NCI-H524 (cell line): ENCODE data around the gene TNFRSF12A.

Source experiments
- DNase-seq, 2 experiments: peaks; one replicate each; lab custom pipeline; 2025; lab: John Stamatoyannopoulos, UW

TNFRSF12A gene

DNA sequence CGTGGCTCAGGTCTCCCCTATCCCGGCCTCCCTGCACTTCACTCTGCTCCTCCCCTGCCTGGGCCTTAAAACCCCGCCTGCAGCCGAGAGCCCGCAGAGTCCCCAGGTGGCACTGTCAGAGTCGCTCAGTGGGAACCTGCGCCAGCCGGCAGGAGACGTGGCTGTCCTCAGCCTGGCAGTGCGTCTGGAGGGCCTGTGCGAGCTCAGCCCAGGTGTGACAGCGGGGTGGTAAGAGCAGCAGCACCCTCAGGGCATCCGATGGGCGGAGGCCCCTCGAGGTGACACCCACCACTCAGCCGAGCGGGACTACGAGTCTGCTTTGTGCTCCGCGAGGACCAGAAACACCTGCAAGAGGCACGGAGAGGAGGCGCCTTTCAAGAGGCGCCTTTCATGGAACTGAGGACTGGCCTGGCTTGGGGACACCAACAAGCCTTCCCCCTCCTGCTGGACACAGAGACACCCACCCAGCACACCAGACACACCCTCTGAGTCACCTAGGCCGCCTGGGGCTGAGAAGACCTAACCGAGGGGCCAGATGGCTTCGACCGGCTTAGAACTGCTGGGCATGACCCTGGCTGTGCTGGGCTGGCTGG lies 7.2 kb upstream of the TNFRSF12A start, which contains the start of gene CLDN9:
Gene CLDN9 (plus strand): TSS at position 96 of the 593 bp plus-strand sequence. CDS start 440 bp downstream, at position 536.
- DNase-seq: peak; percentile 16 to 53

DNA sequence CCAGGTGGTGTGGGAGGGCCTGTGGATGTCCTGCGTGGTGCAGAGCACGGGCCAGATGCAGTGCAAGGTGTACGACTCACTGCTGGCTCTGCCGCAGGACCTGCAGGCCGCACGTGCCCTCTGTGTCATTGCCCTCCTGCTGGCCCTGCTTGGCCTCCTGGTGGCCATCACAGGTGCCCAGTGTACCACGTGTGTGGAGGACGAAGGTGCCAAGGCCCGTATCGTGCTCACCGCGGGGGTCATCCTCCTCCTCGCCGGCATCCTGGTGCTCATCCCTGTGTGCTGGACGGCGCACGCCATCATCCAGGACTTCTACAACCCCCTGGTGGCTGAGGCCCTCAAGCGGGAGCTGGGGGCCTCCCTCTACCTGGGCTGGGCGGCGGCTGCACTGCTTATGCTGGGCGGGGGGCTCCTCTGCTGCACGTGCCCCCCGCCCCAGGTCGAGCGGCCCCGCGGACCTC lies 6.6 kb upstream of the TNFRSF12A start:
- DNase-seq: no peak

- no peak for DNase-seq
Observed at GRCh38 chr16:3013998-3014690, 6.0 kb upstream of the TNFRSF12A start.

GRCh38 chr16:3014971-3015370 lies 5.2 kb upstream of the TNFRSF12A start:
- no peak for DNase-seq

- DNase-seq: no peak
Observed at GRCh38 chr16:3015865-3016521, 4.2 kb upstream of the TNFRSF12A start.

DNA sequence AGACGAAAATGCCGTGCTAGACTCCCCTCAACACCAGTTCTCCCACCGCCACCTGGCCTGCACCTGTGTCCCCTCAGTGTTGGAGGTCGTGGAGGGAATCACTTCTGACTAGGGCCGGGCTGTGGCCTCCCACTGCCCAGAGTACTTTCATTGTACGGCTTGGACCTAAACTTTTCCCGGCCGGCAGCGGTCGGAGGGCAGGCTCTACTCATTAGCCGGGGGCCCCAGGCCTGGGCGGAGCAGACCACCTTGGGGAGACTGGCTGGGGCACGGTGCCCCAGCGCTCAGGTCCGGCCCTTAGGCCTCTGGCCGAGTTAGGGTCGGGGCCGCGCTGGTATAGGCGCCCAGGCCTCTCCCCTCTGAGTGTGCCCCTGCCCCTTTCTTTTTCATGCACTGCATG lies 2.8 kb upstream of the TNFRSF12A start:
- DNase-seq: no peak

GRCh38 chr16:3017794-3018506 lies 2.2 kb upstream of the TNFRSF12A start, which contains the start of gene CLDN6:
Gene CLDN6 (minus strand): TSS chr16:3018183. CDS start chr16:3016021, 2,162 bp downstream.
- peak; percentile 34 to 69 for DNase-seq

DNA sequence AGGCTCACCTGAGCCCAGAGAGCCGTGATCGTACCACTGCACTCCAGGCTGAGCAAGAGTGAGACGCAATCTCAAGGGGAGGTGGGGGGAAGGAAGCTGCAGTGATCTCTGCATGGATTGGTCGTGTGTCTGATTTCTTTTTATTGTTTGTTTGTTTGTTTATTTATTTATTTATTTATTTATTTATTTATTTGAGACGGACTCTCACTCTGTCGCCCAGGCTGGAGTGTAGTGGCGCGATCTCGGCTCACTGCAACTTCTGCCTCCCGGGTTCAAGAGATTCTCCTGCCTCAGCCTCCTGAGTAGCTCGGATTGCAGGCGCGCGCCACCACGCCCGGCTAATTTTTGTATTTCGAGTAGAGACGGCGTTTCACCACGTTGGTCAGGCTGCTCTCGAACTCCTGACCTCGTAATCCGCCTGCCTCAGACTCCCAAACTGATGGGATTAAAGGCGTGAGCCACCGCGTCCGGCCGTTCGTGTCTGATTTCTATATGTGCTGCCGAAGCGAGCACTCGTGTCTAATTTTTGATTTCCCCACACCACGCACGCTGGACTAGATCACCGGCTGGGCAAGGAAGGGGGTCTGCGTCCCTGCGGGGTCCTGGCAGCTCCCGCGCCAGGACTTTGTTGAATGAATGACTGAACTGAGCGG lies 448 bp upstream of the TNFRSF12A start:
- DNase-seq: no peak

DNA sequence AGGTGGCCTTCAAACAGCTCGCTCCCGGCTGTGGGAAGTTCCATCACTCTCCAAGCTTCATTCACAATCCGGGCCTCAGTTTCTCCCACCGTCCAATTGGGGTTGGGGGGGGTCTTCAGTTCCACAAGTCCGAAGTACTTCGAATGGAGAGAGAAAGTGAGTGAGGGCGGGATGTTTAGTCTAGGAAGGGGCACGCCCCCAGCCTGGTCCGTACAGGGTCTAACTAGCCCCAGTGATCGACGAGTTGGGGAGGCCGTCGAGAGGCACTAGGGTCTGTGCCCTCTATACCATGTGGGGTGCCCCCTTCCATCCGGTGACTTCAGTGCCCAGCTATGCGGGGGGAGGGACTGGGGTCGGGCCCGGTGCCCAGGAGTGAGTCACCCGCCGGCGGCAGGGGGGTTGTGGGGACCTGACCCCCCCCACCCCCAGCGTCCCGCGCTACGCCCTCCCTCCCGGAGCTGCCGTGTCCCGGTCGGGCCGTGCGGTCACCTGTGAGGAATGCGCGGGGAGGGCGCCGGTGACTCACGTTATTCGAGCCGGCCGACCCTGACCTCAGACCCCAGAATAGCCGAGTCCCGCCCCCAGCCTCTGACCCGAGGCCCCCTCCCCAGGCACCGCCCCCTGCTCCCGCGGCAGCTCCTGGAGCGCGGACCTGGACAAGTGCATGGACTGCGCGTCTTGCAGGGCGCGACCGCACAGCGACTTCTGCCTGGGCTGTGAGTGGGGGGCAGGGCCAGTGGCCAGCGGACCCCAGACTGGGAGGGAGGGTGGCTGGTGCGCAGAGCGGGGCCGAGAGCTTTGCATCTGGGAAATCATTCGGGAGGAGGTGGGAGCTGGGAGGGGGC lies 658 bp downstream of the TNFRSF12A start:
- DNase-seq: peak in 1 of 2 experiments; percentile 70

GRCh38 chr16:3021449-3022207 lies 1.5 kb downstream of the TNFRSF12A start:
- DNase-seq: peak; percentile 51 to 75

- no peak for DNase-seq
Observed at GRCh38 chr16:3022208-3022683, 2.1 kb downstream of the TNFRSF12A start.

DNA sequence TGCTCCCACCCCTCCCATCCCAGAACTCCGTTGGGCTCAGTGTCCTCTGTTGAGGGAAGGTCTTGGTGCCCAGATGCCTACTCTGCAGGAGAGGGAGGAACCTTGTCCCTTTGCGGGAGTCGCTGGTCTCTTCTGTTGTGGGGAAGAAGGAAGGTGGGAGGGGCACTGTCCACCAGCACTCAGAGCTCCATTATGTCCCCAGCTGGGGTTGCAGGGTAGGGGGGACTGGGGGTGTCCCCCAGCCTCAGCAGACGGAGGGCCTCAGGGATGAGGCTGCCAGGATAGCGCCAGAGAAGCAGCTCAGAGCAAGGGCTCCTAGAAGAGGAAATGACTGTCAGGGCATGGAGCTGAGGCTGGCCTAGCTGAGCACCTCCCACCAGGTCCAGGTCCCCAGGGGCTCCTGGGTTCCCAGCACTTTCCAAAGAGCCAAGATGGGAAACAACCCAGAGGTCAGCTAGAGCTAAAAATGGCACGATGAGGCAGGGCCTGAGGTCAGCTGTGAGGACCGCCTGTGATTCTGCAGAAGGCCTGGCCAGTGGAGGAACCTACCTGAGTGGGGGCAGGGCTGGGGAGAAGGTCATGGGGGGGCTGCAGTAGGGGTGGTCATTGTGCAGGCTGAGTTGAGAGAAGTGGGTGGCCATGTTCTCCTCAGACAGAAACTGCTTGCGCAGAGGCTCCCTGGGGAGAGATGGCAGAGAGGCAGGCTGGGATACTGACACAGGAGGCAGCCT lies 2.7 kb downstream of the TNFRSF12A start:
- DNase-seq: no peak

DNA sequence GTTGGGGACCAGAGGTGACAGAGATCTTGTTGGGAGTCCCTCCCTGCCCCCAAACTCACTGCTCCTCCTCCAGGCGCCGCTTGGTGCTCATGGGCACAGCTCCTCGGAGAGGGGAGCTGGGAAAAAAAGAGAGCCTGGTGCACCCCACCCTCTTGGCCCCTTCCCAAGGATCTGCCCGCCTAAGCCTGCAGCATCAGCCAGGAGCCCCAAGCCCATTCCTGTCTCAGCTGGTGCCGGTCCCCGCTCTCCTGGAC lies 3.2 kb downstream of the TNFRSF12A start:
- no peak for DNase-seq

DNA sequence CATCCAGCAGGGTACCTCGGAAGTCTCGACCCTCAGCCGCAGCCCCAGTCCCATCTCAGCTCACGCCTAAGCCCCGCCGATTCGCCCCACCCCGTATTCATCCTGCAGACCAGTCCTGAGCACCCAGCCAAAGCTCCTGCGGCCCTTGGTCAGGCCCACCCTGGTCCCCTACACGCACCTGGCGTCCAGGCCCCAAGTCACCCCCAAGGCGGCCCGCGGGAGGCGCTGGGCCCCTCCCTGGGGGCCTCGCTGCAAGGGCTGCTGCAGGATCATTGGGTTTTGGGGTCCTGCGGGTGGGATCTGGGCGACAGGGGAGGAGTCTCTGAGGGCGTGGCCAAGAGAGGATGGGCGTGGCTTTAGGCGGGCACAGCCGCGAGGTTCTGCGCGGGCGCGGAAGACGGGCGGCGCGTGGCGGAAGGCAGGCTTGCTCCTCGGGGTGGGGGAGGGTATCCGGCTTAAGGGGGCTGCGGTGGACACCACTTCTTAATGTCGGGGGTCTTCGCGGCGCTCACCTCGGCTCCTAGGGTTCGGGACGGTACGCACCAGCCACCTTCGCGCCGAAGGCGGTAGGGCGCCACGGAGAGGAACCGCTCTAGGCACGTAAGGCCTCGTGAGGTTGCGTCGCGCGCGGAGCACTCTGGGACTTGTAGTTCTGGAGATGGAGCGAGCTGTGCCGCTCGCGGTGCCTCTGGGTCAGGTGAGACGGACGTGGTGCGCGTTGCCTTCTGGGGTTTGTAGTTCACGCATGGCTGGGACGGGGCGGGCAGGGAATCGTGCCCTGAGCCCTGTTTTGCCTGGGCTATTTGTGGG lies 3.7 kb downstream of the TNFRSF12A start, which contains the start of the genes HCFC1R1 and THOC6:
Gene HCFC1R1 (minus strand): TSS at position 274 of the 810 bp plus-strand sequence. CDS start 1 bp downstream, at position 273.
Gene THOC6 (plus strand): TSS at position 367 of the 810 bp plus-strand sequence. CDS start 292 bp downstream, at position 659.
- peak; percentile 97 to 98 for DNase-seq

GRCh38 chr16:3025032-3026002 lies 5.1 kb downstream of the TNFRSF12A start:
- DNase-seq: no peak

- no peak for DNase-seq
Observed at GRCh38 chr16:3026003-3026378, 5.8 kb downstream of the TNFRSF12A start.
